NCI-H1930 (cell line): Measurements from ENCODE around the gene LMBR1L.

Experiments
- DNase-seq, 2 experiments: peaks; one replicate each; lab custom pipeline; 2025; lab: John Stamatoyannopoulos, UW

Gene LMBR1L

GRCh38 chr12:49052451-49053208, 58.0 kb downstream of the LMBR1L start:
- no peak for DNase-seq

- no peak for DNase-seq
Measured at GRCh38 chr12:49051777-49052438, 58.7 kb downstream of the LMBR1L start.

DNA sequence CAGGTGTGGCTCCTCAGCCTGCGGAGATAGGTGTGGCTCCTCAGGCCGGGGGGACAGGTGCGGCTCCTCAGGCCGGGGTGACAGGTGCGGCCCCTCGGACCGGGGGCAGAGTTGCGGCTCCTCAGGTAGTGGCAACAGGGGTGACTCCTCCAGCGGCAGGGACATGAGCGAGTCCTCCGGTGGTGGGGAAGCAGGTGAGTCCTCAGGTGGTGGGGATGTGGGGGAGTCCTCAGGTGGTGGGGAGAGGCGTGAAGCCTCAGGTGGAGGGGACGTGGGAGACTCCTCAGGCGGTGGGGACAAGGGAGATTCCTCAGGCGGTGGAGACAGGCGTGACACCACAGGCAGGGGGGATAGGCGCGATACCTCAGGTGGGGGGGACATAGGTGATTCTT, 59.3 kb downstream of the LMBR1L start:
- DNase-seq = no peak

GRCh38 chr12:49050507-49051372, 59.9 kb downstream of the LMBR1L start:
- no peak for DNase-seq

GRCh38 chr12:49049566-49050224, 61.0 kb downstream of the LMBR1L start:
- DNase-seq = no peak

DNA sequence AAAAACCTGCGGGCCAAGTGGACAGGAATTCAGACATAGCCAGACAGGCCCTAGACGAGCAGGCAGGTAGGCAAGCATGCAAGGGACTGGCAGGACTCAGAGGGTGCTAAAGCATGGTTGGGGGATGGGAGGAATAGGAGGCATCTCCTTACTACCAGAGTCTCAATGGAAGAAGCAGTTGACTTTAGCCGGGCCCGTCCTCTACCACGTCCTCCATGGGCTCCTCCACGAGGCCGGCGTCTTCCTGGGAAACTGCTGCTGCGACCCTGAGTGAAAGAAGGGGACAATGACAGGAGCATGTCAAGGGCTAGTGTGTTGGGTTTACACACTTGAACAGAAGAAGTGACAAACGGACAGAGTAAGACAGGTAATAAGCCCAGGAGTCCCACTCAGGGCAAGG, 61.7 kb downstream of the LMBR1L start:
- no peak for DNase-seq
